WTC11 (cell line): ENCODE results near the gene PICK1. TPM values are rescaled to one million over a fixed set of nuclear protein-coding genes. Genes with fewer than 3 reads are reported as not detected.

ENCODE experiments used
- ATAC-seq: fragments of 200-7000 bp; cut with Tn5 transposase; 2 replicates; pipeline ENCODE4 v1.10.0; 2021; ENCODE audit warnings: mild to moderate bottlenecking, moderate library complexity
- CTCF ChIA-PET: fragments of 300-600 bp; sonication (Branson Sonifier 250); formaldehyde crosslinking; loops from one replicate; lab custom pipeline; 2021; ENCODE audit warnings: antibody characterized with exemption; lab: Charles Lee
- POLR2A ChIA-PET: fragments of 350-600 bp; sonication (Branson Sonifier 250); formaldehyde crosslinking; loops from one replicate; lab custom pipeline; 2021; ENCODE audit warnings: antibody characterized with exemption; lab: Charles Lee
- DNase-seq: peaks from one replicate; pipeline ENCODE4 v3.0.0; 2021; ENCODE audit warnings: low spot score
- H3K27ac Mint-ChIP-seq: 2 replicates; pipeline ENCODE4 v1.8.0; 2021; ENCODE audit warnings: mixed read lengths
- H3K27me3 Mint-ChIP-seq: 2 replicates; pipeline ENCODE4 v1.8.0; 2021; ENCODE audit warnings: low read depth, mild to moderate bottlenecking, moderate library complexity, mixed read lengths
- H3K36me3 Mint-ChIP-seq: 2 replicates; pipeline ENCODE4 v1.8.0; 2021; ENCODE audit warnings: mixed read lengths
- H3K4me1 Mint-ChIP-seq: 2 replicates; pipeline ENCODE4 v1.8.0; 2022; ENCODE audit warnings: mixed read lengths
- H3K4me3 Mint-ChIP-seq: 2 replicates; pipeline ENCODE4 v1.8.0; 2021; ENCODE audit warnings: mild to moderate bottlenecking, moderate library complexity, mixed read lengths
- H3K9me3 Mint-ChIP-seq: 2 replicates; pipeline ENCODE4 v1.8.0; 2021; ENCODE audit warnings: mixed read lengths
- ATF3 ChIP-seq: sonication (generic); formaldehyde crosslinking; conservative IDR thresholded peaks from 2 replicates; pipeline ENCODE4 v1.8.1; 2022; ENCODE audit warnings: mild to moderate bottlenecking, missing genetic modification reagents
- CBFB ChIP-seq: sonication (generic); formaldehyde crosslinking; IDR thresholded peaks from 2 replicates; pipeline ENCODE4 v1.8.1; 2022; ENCODE audit warnings: mild to moderate bottlenecking, low read depth, missing genetic modification reagents
- CREB1 ChIP-seq: sonication (generic); formaldehyde crosslinking; IDR thresholded peaks from 2 replicates; pipeline ENCODE4 v1.8.0; 2023; ENCODE audit warnings: mild to moderate bottlenecking, missing genetic modification reagents
- EMX1 ChIP-seq: fragments of 250-450 bp; sonication (Bioruptor Pico); IDR thresholded peaks from 2 replicates; pipeline ENCODE4 v1.8.0; 2021; ENCODE audit warnings: mild to moderate bottlenecking
- ESRRA ChIP-seq: sonication (generic); formaldehyde crosslinking; IDR thresholded peaks from 2 replicates; pipeline ENCODE4 v1.8.1; 2022; ENCODE audit warnings: mild to moderate bottlenecking, missing genetic modification reagents, borderline replicate concordance
- FOXP1 ChIP-seq: sonication (generic); formaldehyde crosslinking; IDR thresholded peaks from 2 replicates; pipeline ENCODE4 v1.8.0; 2022; ENCODE audit warnings: missing genetic modification reagents, mild to moderate bottlenecking, moderate library complexity, borderline replicate concordance
- GABPB1 ChIP-seq: sonication (generic); formaldehyde crosslinking; IDR thresholded peaks from 2 replicates; pipeline ENCODE4 v1.8.1; 2023; ENCODE audit warnings: mild to moderate bottlenecking, missing genetic modification reagents
- JUN ChIP-seq: sonication (generic); formaldehyde crosslinking; IDR thresholded peaks from 2 replicates; pipeline ENCODE4 v1.8.0; 2023; ENCODE audit warnings: mild to moderate bottlenecking, missing genetic modification reagents
- MYBL2 ChIP-seq: sonication (generic); formaldehyde crosslinking; IDR thresholded peaks from 2 replicates; pipeline ENCODE4 v1.8.1; 2023; ENCODE audit warnings: mild to moderate bottlenecking, moderate library complexity, missing genetic modification reagents
- NFYB ChIP-seq: sonication (generic); formaldehyde crosslinking; conservative IDR thresholded peaks from 2 replicates; pipeline ENCODE4 v1.8.0; 2022; ENCODE audit warnings: low read depth, missing genetic modification reagents
- SOX15 ChIP-seq: fragments of 250-450 bp; sonication (Bioruptor Pico); IDR thresholded peaks from 2 replicates; pipeline ENCODE4 v1.9.0; 2021; ENCODE audit warnings: mild to moderate bottlenecking
- TCF7 ChIP-seq: sonication (generic); formaldehyde crosslinking; IDR thresholded peaks from 2 replicates; pipeline ENCODE4 v1.8.0; 2022; ENCODE audit warnings: mild to moderate bottlenecking, low read depth, missing genetic modification reagents, moderate library complexity
- ZBTB21 ChIP-seq: sonication (generic); formaldehyde crosslinking; IDR thresholded peaks from 2 replicates; pipeline ENCODE4 v1.8.1; 2023; ENCODE audit warnings: mild to moderate bottlenecking, missing genetic modification reagents, borderline replicate concordance
- ZNF396 ChIP-seq: fragments of 250-450 bp; sonication (Bioruptor Pico); IDR thresholded peaks from 2 replicates; pipeline ENCODE4 v1.8.0; 2021; ENCODE audit warnings: mild to moderate bottlenecking, moderate library complexity, borderline replicate concordance
- ZNF416 ChIP-seq: fragments of 250-450 bp; sonication (Bioruptor Pico); IDR thresholded peaks from 2 replicates; pipeline ENCODE4 v1.9.0; 2021; ENCODE audit warnings: mild to moderate bottlenecking, inconsistent platforms
- ZNF423 ChIP-seq: fragments of 250-450 bp; sonication (Bioruptor Pico); IDR thresholded peaks from 2 replicates; pipeline ENCODE4 v2.1.2; 2022; ENCODE audit warnings: mild to moderate bottlenecking, moderate library complexity
- total RNA-seq: library from RNA; stranded (reverse); gene quantifications from 3 replicates; pipeline ENCODE4 v1.2.3, GENCODE V29; 2021
- TF ChIP-seq, protein P1 (sequence below): fragments of 250-450 bp; sonication (Bioruptor Pico); IDR thresholded peaks from 2 replicates; pipeline ENCODE4 v1.9.0; 2021; ENCODE audit warnings: mild to moderate bottlenecking
- TF ChIP-seq, protein P2 (sequence below): sonication (generic); formaldehyde crosslinking; IDR thresholded peaks from 2 replicates; pipeline ENCODE4 v1.8.1; 2023; ENCODE audit warnings: mild to moderate bottlenecking, missing genetic modification reagents, moderate library complexity
- TF ChIP-seq, protein P3 (sequence below): sonication (generic); formaldehyde crosslinking; IDR thresholded peaks from 2 replicates; pipeline ENCODE4 v1.8.1; 2023; ENCODE audit warnings: mild to moderate bottlenecking, missing genetic modification reagents
- TF ChIP-seq, protein P4 (sequence below): fragments of 250-450 bp; sonication (Bioruptor Pico); IDR thresholded peaks from 2 replicates; pipeline ENCODE4 v1.9.0; 2021; ENCODE audit warnings: mild to moderate bottlenecking
- TF ChIP-seq, protein P5 (sequence below): sonication (generic); formaldehyde crosslinking; IDR thresholded peaks from 2 replicates; pipeline ENCODE4 v1.8.0; 2023; ENCODE audit warnings: missing genetic modification reagents, mild to moderate bottlenecking, borderline replicate concordance

PICK1 gene
- total RNA-seq, 1 experiment from 2014 or later, result 33.4 TPM

GRCh38 chr22:38077096-38077495 is 19.9 kb downstream of the PICK1 start (continued):
- TF ChIP-seq, protein P1, sequence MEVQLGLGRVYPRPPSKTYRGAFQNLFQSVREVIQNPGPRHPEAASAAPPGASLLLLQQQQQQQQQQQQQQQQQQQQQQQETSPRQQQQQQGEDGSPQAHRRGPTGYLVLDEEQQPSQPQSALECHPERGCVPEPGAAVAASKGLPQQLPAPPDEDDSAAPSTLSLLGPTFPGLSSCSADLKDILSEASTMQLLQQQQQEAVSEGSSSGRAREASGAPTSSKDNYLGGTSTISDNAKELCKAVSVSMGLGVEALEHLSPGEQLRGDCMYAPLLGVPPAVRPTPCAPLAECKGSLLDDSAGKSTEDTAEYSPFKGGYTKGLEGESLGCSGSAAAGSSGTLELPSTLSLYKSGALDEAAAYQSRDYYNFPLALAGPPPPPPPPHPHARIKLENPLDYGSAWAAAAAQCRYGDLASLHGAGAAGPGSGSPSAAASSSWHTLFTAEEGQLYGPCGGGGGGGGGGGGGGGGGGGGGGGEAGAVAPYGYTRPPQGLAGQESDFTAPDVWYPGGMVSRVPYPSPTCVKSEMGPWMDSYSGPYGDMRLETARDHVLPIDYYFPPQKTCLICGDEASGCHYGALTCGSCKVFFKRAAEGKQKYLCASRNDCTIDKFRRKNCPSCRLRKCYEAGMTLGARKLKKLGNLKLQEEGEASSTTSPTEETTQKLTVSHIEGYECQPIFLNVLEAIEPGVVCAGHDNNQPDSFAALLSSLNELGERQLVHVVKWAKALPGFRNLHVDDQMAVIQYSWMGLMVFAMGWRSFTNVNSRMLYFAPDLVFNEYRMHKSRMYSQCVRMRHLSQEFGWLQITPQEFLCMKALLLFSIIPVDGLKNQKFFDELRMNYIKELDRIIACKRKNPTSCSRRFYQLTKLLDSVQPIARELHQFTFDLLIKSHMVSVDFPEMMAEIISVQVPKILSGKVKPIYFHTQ (CRISPR knock-in tag), result no peak
- no peak for TF ChIP-seq FOXP1 (CRISPR knock-in tag)
- TF ChIP-seq MYBL2 (CRISPR knock-in tag), result no peak
- no peak for TF ChIP-seq ESRRA (CRISPR knock-in tag)
- no peak for TF ChIP-seq EMX1 (CRISPR knock-in tag)

GRCh38 chr22:38077595-38077994 is 20.4 kb downstream of the PICK1 start:
- ATAC-seq (no peak), DNase-seq (no peak)
- Mint-ChIP-seq H3K36me3 (peaks cover 2% of the 10 kb centered on the region), H3K27ac (no peak overlapping the region), H3K4me1 (peaks cover 2% of the 10 kb centered on the region; the same call in 1 of the 2 replicates), H3K4me3 (no peak overlapping the region), H3K27me3 (peaks cover 22% of the 10 kb centered on the region), H3K9me3 (no peaks in the 10 kb centered on the region)
- ChIA-PET CTCF (interaction anchor here (14.3 kb wide), 1 partner anchor 23 kb away, joined by 183 read pairs; no protein-coding TSS in a partner anchor), POLR2A (no interaction called here)
- TF ChIP-seq CREB1 (no peak), CBFB (CRISPR knock-in tag) (no peak), SOX15 (CRISPR knock-in tag) (no peak), GABPB1 (no peak), EMX1 (CRISPR knock-in tag) (no peak), TCF7 (CRISPR knock-in tag) (no peak), ZNF396 (CRISPR knock-in tag) (no peak), ATF3 (no peak)
- TF ChIP-seq, protein P2, sequence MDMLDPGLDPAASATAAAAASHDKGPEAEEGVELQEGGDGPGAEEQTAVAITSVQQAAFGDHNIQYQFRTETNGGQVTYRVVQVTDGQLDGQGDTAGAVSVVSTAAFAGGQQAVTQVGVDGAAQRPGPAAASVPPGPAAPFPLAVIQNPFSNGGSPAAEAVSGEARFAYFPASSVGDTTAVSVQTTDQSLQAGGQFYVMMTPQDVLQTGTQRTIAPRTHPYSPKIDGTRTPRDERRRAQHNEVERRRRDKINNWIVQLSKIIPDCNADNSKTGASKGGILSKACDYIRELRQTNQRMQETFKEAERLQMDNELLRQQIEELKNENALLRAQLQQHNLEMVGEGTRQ, result no peak
- TF ChIP-seq, protein P3, sequence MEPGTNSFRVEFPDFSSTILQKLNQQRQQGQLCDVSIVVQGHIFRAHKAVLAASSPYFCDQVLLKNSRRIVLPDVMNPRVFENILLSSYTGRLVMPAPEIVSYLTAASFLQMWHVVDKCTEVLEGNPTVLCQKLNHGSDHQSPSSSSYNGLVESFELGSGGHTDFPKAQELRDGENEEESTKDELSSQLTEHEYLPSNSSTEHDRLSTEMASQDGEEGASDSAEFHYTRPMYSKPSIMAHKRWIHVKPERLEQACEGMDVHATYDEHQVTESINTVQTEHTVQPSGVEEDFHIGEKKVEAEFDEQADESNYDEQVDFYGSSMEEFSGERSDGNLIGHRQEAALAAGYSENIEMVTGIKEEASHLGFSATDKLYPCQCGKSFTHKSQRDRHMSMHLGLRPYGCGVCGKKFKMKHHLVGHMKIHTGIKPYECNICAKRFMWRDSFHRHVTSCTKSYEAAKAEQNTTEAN (CRISPR knock-in tag), result no peak

DNA sequence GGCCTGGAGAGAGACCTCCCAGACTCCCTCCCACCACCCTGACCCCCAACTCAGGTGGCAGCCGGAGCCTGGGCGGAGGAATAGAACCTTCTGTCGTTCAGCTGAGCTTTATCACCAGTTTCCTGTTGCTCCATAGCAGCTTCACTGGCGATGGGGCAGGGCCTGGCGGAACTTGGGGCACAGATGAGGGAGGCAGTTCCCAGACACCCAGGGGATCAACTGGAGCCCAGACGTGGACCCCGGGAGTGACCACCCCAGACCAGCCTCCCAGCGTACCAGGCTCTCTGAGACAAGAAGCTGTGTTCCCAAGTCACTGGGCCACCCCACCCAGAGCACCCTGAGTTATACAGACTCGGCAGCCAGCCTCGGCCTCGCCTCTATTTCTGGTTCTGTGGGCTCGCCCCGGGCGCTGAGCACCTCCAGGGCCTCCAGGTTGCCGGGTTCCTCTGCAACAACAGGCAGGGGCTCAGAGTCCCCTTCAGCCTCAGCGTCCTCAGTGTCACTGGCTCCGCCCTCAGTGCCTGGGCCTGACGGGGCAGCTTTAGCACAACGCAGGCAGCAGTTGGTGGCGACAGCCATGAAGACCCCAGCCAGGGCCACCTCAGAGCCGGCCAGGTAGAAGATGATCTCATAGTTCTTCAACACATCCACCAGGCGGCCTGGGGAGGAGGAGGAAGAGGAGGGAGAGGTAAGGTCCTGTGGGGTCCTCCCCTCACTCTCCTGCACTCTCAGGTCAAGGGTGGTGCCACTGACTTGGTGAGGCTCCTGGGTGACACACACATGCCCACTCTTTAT is 21.0 kb downstream of the PICK1 start:
- peaks cover 3% of the 10 kb centered on the region for H3K4me1 Mint-ChIP-seq
- ATAC-seq (no peak), DNase-seq (no peak)
- no peak overlapping the region for H3K4me3 Mint-ChIP-seq
- ChIA-PET CTCF (interaction anchor here (14.3 kb wide), 1 partner anchor 23 kb away, joined by 183 read pairs; no protein-coding TSS in a partner anchor), POLR2A (no interaction called here)
- peaks cover 23% of the 10 kb centered on the region for H3K27me3 Mint-ChIP-seq
- no peak overlapping the region for H3K27ac Mint-ChIP-seq
- no peaks in the 10 kb centered on the region for H3K9me3 Mint-ChIP-seq
- no peaks in the 10 kb centered on the region; the same call in 1 of the 2 replicates for H3K36me3 Mint-ChIP-seq
- TF ChIP-seq ZNF423 (CRISPR knock-in tag), result no peak
- TF ChIP-seq, protein P4, sequence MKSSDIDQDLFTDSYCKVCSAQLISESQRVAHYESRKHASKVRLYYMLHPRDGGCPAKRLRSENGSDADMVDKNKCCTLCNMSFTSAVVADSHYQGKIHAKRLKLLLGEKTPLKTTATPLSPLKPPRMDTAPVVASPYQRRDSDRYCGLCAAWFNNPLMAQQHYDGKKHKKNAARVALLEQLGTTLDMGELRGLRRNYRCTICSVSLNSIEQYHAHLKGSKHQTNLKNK (CRISPR knock-in tag), result no peak
- TF ChIP-seq CREB1, result no peak
- TF ChIP-seq ZNF416 (CRISPR knock-in tag), result no peak
- no peak for TF ChIP-seq ZBTB21
- no peak for TF ChIP-seq NFYB (CRISPR knock-in tag)
- no peak for TF ChIP-seq JUN (CRISPR knock-in tag)
- TF ChIP-seq, protein P5, sequence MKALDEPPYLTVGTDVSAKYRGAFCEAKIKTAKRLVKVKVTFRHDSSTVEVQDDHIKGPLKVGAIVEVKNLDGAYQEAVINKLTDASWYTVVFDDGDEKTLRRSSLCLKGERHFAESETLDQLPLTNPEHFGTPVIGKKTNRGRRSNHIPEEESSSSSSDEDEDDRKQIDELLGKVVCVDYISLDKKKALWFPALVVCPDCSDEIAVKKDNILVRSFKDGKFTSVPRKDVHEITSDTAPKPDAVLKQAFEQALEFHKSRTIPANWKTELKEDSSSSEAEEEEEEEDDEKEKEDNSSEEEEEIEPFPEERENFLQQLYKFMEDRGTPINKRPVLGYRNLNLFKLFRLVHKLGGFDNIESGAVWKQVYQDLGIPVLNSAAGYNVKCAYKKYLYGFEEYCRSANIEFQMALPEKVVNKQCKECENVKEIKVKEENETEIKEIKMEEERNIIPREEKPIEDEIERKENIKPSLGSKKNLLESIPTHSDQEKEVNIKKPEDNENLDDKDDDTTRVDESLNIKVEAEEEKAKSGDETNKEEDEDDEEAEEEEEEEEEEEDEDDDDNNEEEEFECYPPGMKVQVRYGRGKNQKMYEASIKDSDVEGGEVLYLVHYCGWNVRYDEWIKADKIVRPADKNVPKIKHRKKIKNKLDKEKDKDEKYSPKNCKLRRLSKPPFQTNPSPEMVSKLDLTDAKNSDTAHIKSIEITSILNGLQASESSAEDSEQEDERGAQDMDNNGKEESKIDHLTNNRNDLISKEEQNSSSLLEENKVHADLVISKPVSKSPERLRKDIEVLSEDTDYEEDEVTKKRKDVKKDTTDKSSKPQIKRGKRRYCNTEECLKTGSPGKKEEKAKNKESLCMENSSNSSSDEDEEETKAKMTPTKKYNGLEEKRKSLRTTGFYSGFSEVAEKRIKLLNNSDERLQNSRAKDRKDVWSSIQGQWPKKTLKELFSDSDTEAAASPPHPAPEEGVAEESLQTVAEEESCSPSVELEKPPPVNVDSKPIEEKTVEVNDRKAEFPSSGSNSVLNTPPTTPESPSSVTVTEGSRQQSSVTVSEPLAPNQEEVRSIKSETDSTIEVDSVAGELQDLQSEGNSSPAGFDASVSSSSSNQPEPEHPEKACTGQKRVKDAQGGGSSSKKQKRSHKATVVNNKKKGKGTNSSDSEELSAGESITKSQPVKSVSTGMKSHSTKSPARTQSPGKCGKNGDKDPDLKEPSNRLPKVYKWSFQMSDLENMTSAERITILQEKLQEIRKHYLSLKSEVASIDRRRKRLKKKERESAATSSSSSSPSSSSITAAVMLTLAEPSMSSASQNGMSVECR, result no peak
